HUDEP-2 (cell line): ENCODE measurements around the gene PP2D1.
A peak's percentile ranks its signal among the peaks of the same experiment; 100 is the strongest.
"Not testable (repeated sequence)": the region's sequence is repeated elsewhere in the genome, so short reads cannot be mapped to it uniquely, and the experiment has no call there.

Experiments used
- DNase-seq, 76 experiments: peaks; one replicate each; lab custom pipeline; 2025; ENCODE audit not compliant: unreplicated experiment in 76 of 76; lab: John Stamatoyannopoulos, UW

The PP2D1 gene

GRCh38 chr3:19988904-19989303 is 23.2 kb downstream of the PP2D1 start:
- DNase-seq: not testable (repeated sequence)

- no peak for DNase-seq
Observed at GRCh38 chr3:19972054-19972453, 40.0 kb downstream of the PP2D1 start.

GRCh38 chr3:19970327-19970726 is 41.7 kb downstream of the PP2D1 start:
- DNase-seq: no peak

GRCh38 chr3:19967812-19968211 is 44.3 kb downstream of the PP2D1 start:
- peak in 5 of 76 experiments; percentile 3 to 33 (median 16) for DNase-seq

GRCh38 chr3:19967208-19967607 is 44.9 kb downstream of the PP2D1 start:
- DNase-seq: no peak

- peak in 1 of 76 experiments; percentile 11 for DNase-seq
Observed at GRCh38 chr3:19961960-19962359, 50.1 kb downstream of the PP2D1 start.

- peak in 7 of 76 experiments; percentile 2 to 35 (median 22) for DNase-seq
Observed at GRCh38 chr3:19960696-19961095, 51.4 kb downstream of the PP2D1 start.

GRCh38 chr3:19959505-19959904 is 52.6 kb downstream of the PP2D1 start:
- DNase-seq: no peak

GRCh38 chr3:19957354-19957753 is 54.7 kb downstream of the PP2D1 start:
- not testable (repeated sequence) for DNase-seq

GRCh38 chr3:19954676-19955075 is 57.4 kb downstream of the PP2D1 start:
- no peak for DNase-seq

- no peak for DNase-seq
Observed at GRCh38 chr3:19950316-19950715, 61.7 kb downstream of the PP2D1 start.

- DNase-seq: no peak
Observed at GRCh38 chr3:19948226-19948591, 63.9 kb downstream of the PP2D1 start.

- peak in 35 of 76 experiments; percentile 8 to 53 (median 29) for DNase-seq
Observed at GRCh38 chr3:19947549-19948225, 64.4 kb downstream of the PP2D1 start.

- DNase-seq: peak in 75 of 76 experiments; percentile 51 to 98 (median 95)
Observed at GRCh38 chr3:19946832-19947548, 65.1 kb downstream of the PP2D1 start, which contains the start of gene RAB5A. Gene RAB5A, plus strand, starts transcription at chr3:19947097. Its CDS starts 3,802 bp downstream, at chr3:19950899.

- DNase-seq: peak in 2 of 76 experiments; percentile 29 to 46
Observed at GRCh38 chr3:19945969-19946831, 65.9 kb downstream of the PP2D1 start.

GRCh38 chr3:19945534-19945933 is 66.5 kb downstream of the PP2D1 start:
- no peak for DNase-seq

- no peak for DNase-seq
Observed at GRCh38 chr3:19940643-19941042, 71.4 kb downstream of the PP2D1 start.

GRCh38 chr3:19938295-19938627 is 73.8 kb downstream of the PP2D1 start:
- no peak for DNase-seq

- DNase-seq: peak in 51 of 76 experiments; percentile 3 to 90 (median 63)
Observed at GRCh38 chr3:19937459-19938294, 74.4 kb downstream of the PP2D1 start.
